Suprapubic skin (tissue), 4 donors: ENCODE data around the gene SDHC. TPM values are rescaled to one million over a fixed set of nuclear protein-coding genes. Genes with fewer than 3 reads are reported as not detected.

ENCODE experiments used
- DNase-seq, 2 donors: peaks; one replicate each; pipeline ENCODE4 v3.0.0-alpha.2; 2019; ENCODE audit warnings: low spot score in 2 of 2
- H3K27ac ChIP-seq: fragments of 200-600 bp; sonication (generic); one replicate; pipeline ENCODE4 v1.5.1; 2019
- H3K27me3 ChIP-seq: fragments of 200-600 bp; sonication (generic); one replicate; pipeline ENCODE4 v1.5.1; 2019
- H3K36me3 ChIP-seq: fragments of 200-600 bp; sonication (generic); one replicate; pipeline ENCODE4 v1.5.1; 2019
- H3K4me1 ChIP-seq: fragments of 200-600 bp; sonication (generic); one replicate; pipeline ENCODE4 v1.5.1; 2019
- H3K4me3 ChIP-seq: fragments of 200-600 bp; sonication (generic); one replicate; pipeline ENCODE4 v1.5.1; 2019; ENCODE audit warnings: mild to moderate bottlenecking
- H3K9me3 ChIP-seq: fragments of 200-600 bp; sonication (generic); one replicate; pipeline ENCODE4 v1.5.1; 2019
- CTCF ChIP-seq, 2 donors: fragments of 200-600 bp in 1 of 2; fragments of 450-650 bp in 1 of 2; sonication (generic) in 1 of 2; IDR thresholded peaks; one replicate each; pipeline ENCODE4 v1.5.1; 2016 to 2019; ENCODE audit warnings: antibody characterized with exemption in 2 of 2, mild to moderate bottlenecking in 1 of 2, moderate library complexity in 1 of 2
- EP300 ChIP-seq: sonication (generic); formaldehyde crosslinking; IDR thresholded peaks from one replicate; pipeline ENCODE4 v1.6.1; 2017; ENCODE audit warnings: antibody characterized with exemption
- POLR2A ChIP-seq, 2 donors: fragments of 450-650 bp; IDR thresholded peaks; one replicate each; pipeline ENCODE4 v1.6.1; 2017; ENCODE audit warnings: antibody characterized with exemption in 2 of 2, mild to moderate bottlenecking in 2 of 2, moderate library complexity in 2 of 2
- POLR2AphosphoS5 ChIP-seq, 3 donors: sonication (generic); formaldehyde crosslinking; IDR thresholded peaks; one replicate each; pipeline ENCODE4 v1.6.1; 2017; ENCODE audit warnings: antibody characterized with exemption in 3 of 3
- WGBS: methylation state at CpG from one replicate; pipeline ENCODE4 v1.1.5; 2018; 5-methylcytosine and 5-hydroxymethylcytosine counted together
- total RNA-seq, 4 donors: library from RNA; depleted of rRNA; stranded (reverse); fragments of >200 nt; gene quantifications; one replicate each; pipeline ENCODE4 v1.1.0, GENCODE V29; 2016

SDHC gene
- total RNA-seq, 4 donors from 2014 or later = 45.0 to 84.6 (median 60.7) TPM

DNA sequence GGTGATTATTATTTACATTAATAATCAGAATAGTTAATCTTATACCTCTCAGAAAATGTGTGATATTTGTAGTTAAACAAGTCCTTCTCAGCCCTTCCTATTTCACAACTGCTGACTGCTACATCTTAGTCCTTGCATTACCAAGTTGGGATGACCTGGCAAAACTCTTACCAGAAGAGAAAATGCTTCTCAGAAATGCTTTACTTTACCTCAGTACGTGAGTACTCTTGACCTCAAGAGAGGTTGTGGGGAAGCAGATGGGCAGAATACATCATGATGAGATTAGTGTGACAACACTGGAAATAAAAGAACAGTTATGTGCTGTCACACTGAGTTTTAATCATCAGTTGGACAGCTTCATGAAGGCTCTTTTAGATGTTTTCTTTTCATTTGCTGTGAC, 37.3 kb downstream of the SDHC start:
- TF ChIP-seq POLR2AphosphoS5 (IDR thresholded peaks at IDR 0.05) = no peak
- TF ChIP-seq CTCF (IDR thresholded peaks at IDR 0.05) = no peak
- no peak for TF ChIP-seq POLR2A (IDR thresholded peaks at IDR 0.05)
- no peak for TF ChIP-seq EP300
- DNase-seq = no peak
- no peak overlapping the region for H3K4me3 ChIP-seq
- no peaks in the 10 kb centered on the region for H3K27me3 ChIP-seq
- no peaks in the 10 kb centered on the region for H3K4me1 ChIP-seq
- peaks cover 16% of the 10 kb centered on the region for H3K36me3 ChIP-seq
- 81% methylated on average over 1 of the region's 1 CpG for WGBS
- H3K9me3 ChIP-seq = no peaks in the 10 kb centered on the region
- H3K27ac ChIP-seq = no peak overlapping the region

GRCh38 chr1:161357073-161357472, 42.9 kb downstream of the SDHC start:
- Histone ChIP-seq H3K27me3 (no peaks in the 10 kb centered on the region), H3K27ac (no peak overlapping the region), H3K4me1 (no peaks in the 10 kb centered on the region), H3K4me3 (no peak overlapping the region), H3K9me3 (no peaks in the 10 kb centered on the region), H3K36me3 (peaks cover 17% of the 10 kb centered on the region)
- TF ChIP-seq POLR2A (IDR thresholded peaks at IDR 0.05) (no peak), POLR2AphosphoS5 (IDR thresholded peaks at IDR 0.05) (no peak), EP300 (no peak), CTCF (IDR thresholded peaks at IDR 0.05) (no peak)
- DNase-seq = no peak
- WGBS = 91% methylated on average over 8 of the region's 8 CpGs

DNA sequence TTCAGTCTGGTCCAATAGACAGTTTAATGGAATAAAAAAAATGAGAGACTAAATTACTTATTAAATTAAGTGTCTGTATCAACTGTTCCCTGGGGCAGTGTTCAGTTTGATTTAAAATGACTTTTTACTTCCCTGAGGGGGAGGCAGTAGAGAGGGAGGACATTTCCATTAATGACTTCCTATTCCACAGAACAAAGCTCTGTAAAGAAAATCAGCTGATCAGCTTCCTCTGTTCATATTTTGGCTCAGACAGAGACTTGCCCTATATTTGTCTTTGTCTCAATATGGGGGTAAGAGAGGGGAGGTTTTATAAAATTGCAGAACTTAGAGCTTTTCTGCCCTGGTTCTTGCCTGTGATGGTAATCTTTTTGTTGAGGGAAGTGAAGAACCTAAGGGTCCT, 45.1 kb downstream of the SDHC start:
- Histone ChIP-seq H3K4me1 (no peaks in the 10 kb centered on the region), H3K27ac (peak overlapping the region; percentile 15), H3K27me3 (no peaks in the 10 kb centered on the region), H3K4me3 (no peak overlapping the region), H3K9me3 (no peaks in the 10 kb centered on the region), H3K36me3 (peaks cover 23% of the 10 kb centered on the region)
- DNase-seq = no peak
- TF ChIP-seq POLR2A (IDR thresholded peaks at IDR 0.05) (no peak), CTCF (IDR thresholded peaks at IDR 0.05) (no peak), POLR2AphosphoS5 (IDR thresholded peaks at IDR 0.05) (no peak), EP300 (no peak)

DNA sequence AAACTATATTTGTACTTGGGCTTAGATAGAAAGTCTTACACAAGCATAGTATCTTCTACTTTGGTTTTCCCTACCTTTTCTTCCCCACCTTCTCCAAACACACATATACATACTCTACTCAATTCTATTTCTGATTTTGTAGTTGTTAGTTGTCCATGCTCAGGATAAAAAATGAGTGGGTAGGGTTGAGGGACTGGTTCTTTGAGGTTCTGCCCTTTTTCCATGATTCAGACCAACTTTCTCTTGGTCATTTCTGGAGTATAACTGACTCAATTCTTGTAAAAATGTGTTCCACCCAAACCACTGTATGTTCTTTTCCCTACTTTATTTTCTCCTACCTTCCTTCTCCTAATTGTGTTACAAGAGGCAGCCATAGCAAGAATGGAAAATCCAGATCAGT, 50.2 kb downstream of the SDHC start:
- H3K27ac ChIP-seq = no peak overlapping the region
- peaks cover 29% of the 10 kb centered on the region for H3K36me3 ChIP-seq
- H3K9me3 ChIP-seq = no peaks in the 10 kb centered on the region
- H3K4me3 ChIP-seq = no peak overlapping the region
- no peak for DNase-seq
- no peaks in the 10 kb centered on the region for H3K27me3 ChIP-seq
- H3K4me1 ChIP-seq = no peaks in the 10 kb centered on the region
- TF ChIP-seq POLR2A (IDR thresholded peaks at IDR 0.05) = no peak
- no peak for TF ChIP-seq POLR2AphosphoS5 (IDR thresholded peaks at IDR 0.05)
- TF ChIP-seq EP300 = no peak
- TF ChIP-seq CTCF (IDR thresholded peaks at IDR 0.05) = no peak

GRCh38 chr1:161365207-161365606, 51.0 kb downstream of the SDHC start:
- DNase-seq = no peak
- TF ChIP-seq EP300 (no peak), CTCF (IDR thresholded peaks at IDR 0.05) (no peak), POLR2AphosphoS5 (IDR thresholded peaks at IDR 0.05) (no peak), POLR2A (IDR thresholded peaks at IDR 0.05) (no peak)
- Histone ChIP-seq H3K27me3 (no peaks in the 10 kb centered on the region), H3K9me3 (no peaks in the 10 kb centered on the region), H3K36me3 (peaks cover 29% of the 10 kb centered on the region), H3K4me1 (no peaks in the 10 kb centered on the region), H3K27ac (no peak overlapping the region), H3K4me3 (no peak overlapping the region)
